ENCODE data around the gene CIC.

DNA sequence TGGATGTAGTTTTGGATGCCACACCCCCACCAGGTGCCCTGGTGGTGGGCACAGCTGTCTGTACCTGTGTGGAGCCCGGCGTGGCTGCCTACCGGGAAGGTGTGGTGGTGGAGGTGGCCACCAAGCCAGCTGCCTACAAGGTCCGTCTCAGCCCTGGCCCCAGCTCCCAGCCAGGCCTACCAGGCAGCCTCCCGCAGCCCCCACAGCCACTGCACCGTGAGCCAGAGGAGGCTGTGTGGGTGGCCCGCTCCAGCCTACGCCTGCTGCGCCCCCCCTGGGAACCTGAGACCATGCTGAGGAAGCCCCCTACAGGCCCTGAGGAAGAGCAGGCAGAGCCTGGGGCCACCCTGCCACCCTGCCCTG is 3.5 kb downstream of the CIC start:
- TF ChIP-seq, protein P1, sequence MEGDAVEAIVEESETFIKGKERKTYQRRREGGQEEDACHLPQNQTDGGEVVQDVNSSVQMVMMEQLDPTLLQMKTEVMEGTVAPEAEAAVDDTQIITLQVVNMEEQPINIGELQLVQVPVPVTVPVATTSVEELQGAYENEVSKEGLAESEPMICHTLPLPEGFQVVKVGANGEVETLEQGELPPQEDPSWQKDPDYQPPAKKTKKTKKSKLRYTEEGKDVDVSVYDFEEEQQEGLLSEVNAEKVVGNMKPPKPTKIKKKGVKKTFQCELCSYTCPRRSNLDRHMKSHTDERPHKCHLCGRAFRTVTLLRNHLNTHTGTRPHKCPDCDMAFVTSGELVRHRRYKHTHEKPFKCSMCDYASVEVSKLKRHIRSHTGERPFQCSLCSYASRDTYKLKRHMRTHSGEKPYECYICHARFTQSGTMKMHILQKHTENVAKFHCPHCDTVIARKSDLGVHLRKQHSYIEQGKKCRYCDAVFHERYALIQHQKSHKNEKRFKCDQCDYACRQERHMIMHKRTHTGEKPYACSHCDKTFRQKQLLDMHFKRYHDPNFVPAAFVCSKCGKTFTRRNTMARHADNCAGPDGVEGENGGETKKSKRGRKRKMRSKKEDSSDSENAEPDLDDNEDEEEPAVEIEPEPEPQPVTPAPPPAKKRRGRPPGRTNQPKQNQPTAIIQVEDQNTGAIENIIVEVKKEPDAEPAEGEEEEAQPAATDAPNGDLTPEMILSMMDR (IDR thresholded peaks at IDR 0.05): no peak
- no peak for TF ChIP-seq POLR2A (IDR thresholded peaks at IDR 0.05)

All from body of pancreas (tissue), 4 donors.